Tibial artery (tissue), 4 donors: Measurements from ENCODE around the gene CCR6.

Experiments
- DNase-seq, 2 donors: peaks; one replicate each; pipeline ENCODE4 v3.0.0-alpha.2; 2019
- H3K27ac ChIP-seq, 2 donors: fragments of 200-600 bp; sonication (generic) in 1 of 2; 1 replicate in 1 of 2; 2 replicates in 1 of 2; pipeline ENCODE4 v1.5.1; 2018 to 2019; ENCODE audit warnings: mild to moderate bottlenecking in 1 of 2
- H3K27me3 ChIP-seq, 2 donors: fragments of 200-600 bp; sonication (generic) in 1 of 2; one replicate each; pipeline versions ENCODE4 v1.5.1 to v1.6.0; 2016 to 2019
- H3K36me3 ChIP-seq, 3 donors: fragments of 200-600 bp; sonication (generic) in 2 of 3; one replicate each; pipeline ENCODE4 v1.5.1; 2016 to 2019; ENCODE audit warnings: mild to moderate bottlenecking in 2 of 3
- H3K4me1 ChIP-seq, 4 donors: fragments of 200-600 bp; sonication (generic) in 2 of 4; 1 replicate in 3 of 4; 2 replicates in 1 of 4; pipeline ENCODE4 v1.5.1; 2016 to 2019
- H3K4me3 ChIP-seq, 2 donors: fragments of 200-600 bp; sonication (generic) in 1 of 2; 1 replicate in 1 of 2; 2 replicates in 1 of 2; pipeline ENCODE4 v1.5.1; 2018 to 2019; ENCODE audit warnings: mild to moderate bottlenecking in 2 of 2
- H3K9me3 ChIP-seq, 3 donors: fragments of 200-600 bp; sonication (generic) in 1 of 3; one replicate each; pipeline ENCODE4 v1.5.1; 2016 to 2019
- intact Hi-C: fragments of 100-400 bp; cut with DNase I; formaldehyde crosslinking; loops from one replicate; pipeline ENCODE4 v1.15.0; 2023; ENCODE audit warnings: low total_unique reads
- TF ChIP-seq, protein P1 (sequence below), 2 experiments: fragments of 200-600 bp in 1 of 2; fragments of 450-650 bp in 1 of 2; IDR thresholded peaks; one replicate each; pipeline ENCODE4 v1.5.1; 2017 to 2019; ENCODE audit warnings: antibody characterized with exemption in 2 of 2, mild to moderate bottlenecking in 1 of 2, moderate library complexity in 1 of 2

Gene CCR6

DNA sequence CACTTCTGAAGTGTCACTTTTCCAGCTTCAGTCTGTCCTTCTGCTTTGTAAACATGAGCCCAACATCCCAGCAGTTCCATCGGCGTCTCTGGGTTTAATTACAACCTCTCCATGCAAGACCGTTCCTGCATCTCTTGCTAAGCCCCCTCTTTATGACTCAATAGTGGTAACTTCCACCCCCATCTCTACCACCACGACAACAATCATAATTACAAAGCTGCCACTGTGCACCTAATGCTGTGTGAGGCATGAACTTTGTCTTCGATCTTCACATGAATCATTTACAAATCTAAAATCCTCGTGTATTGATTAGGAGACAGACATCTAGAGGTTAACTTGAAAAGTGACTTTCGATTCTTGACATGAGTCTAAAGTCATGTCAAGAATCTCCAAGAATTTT, 4.9 kb upstream of the CCR6 start:
- no peak for DNase-seq
- no peaks in the 10 kb centered on the region for H3K9me3 ChIP-seq
- TF ChIP-seq, protein P1, sequence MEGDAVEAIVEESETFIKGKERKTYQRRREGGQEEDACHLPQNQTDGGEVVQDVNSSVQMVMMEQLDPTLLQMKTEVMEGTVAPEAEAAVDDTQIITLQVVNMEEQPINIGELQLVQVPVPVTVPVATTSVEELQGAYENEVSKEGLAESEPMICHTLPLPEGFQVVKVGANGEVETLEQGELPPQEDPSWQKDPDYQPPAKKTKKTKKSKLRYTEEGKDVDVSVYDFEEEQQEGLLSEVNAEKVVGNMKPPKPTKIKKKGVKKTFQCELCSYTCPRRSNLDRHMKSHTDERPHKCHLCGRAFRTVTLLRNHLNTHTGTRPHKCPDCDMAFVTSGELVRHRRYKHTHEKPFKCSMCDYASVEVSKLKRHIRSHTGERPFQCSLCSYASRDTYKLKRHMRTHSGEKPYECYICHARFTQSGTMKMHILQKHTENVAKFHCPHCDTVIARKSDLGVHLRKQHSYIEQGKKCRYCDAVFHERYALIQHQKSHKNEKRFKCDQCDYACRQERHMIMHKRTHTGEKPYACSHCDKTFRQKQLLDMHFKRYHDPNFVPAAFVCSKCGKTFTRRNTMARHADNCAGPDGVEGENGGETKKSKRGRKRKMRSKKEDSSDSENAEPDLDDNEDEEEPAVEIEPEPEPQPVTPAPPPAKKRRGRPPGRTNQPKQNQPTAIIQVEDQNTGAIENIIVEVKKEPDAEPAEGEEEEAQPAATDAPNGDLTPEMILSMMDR (IDR thresholded peaks at IDR 0.05) = no peak

DNA sequence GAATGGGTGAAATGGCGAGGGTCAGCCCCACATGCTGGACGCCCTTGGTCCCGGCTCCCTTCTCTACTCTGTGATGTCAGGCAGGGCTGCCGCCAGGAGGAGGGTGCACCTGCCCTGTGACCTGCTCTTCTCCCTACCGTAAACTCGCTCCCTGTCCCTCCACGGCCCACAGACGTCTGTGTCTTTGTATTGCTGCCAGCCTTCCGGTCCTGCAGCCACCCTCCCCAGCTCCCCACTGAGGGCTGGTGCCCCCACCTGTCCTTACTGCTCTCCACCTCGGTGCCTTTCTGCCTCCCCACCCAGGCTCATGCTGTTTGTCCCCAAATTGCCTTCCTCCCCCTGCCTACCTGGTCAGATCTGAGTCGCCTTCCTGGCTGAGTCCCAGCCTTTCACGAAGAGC, 4.1 kb upstream of the CCR6 start:
- H3K27me3 ChIP-seq = peaks cover 0 to 31% of the 10 kb centered on the region in 2 donors
- intact Hi-C loops = no loop called here
- no peak overlapping the region for H3K4me3 ChIP-seq
- H3K9me3 ChIP-seq = no peaks in the 10 kb centered on the region
- H3K4me1 ChIP-seq = peaks cover 0 to 9% (median 3%) of the 10 kb centered on the region in 4 donors
- no peak overlapping the region for H3K27ac ChIP-seq
- no peaks in the 10 kb centered on the region for H3K36me3 ChIP-seq
- no peak for DNase-seq
- TF ChIP-seq, protein P1 (IDR thresholded peaks at IDR 0.05) = no peak

More for the DNA sequence above, 4.9 kb upstream of the CCR6 start:
- Histone ChIP-seq H3K36me3 (no peaks in the 10 kb centered on the region), H3K27ac (no peak overlapping the region), H3K27me3 (peaks cover 0 to 31% of the 10 kb centered on the region in 2 donors), H3K4me1 (peaks cover 0 to 9% (median 3%) of the 10 kb centered on the region in 4 donors), H3K4me3 (no peak overlapping the region)
- intact Hi-C loops = no loop called here

DNA sequence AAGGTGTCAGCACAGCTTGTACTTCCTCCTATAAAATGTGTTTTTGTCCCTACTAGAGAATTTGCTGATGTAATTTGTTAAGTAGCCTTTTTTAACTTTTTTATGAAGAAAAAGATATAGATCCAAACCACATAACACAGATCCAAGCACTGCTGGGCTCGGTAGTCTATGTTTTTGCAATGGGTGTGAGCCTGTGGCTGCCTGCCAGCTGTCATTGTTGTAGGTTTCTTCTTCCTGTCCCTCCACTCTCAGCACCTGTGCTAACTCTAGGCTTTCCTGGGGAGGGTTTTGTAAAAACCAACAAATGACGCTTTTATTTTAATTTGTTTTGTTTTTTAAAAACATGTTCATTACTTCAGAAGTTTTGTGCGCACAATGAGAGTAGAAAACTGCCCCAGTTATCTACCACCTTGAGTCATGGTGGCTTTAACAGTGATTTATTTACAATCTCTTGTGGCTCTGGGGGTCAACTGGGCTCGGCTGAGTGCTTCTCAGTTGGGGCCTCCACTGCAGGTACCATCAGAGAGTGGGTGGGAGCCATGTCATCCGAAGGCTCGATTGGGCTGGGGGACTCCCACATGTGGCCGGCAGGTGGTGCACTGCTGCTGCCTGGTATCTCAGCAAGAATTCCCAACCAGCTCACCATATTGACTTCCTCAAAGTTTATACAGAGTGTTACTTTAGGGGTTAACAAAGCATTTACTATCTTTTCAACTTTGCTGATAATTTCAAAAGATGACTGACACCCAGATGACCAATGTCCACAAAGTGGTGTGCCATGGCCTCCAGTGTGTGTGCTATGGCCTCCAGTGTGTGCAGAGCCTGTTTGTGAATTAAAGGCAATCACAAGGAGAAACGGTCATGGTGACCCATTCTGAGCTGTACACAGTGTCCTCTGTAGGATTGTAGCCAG, 3.0 kb upstream of the CCR6 start:
- Histone ChIP-seq H3K27ac (no peak overlapping the region), H3K27me3 (peaks cover 0 to 31% of the 10 kb centered on the region in 2 donors), H3K4me3 (no peak overlapping the region), H3K4me1 (peaks cover 0 to 9% (median 3%) of the 10 kb centered on the region in 4 donors), H3K9me3 (no peaks in the 10 kb centered on the region), H3K36me3 (no peaks in the 10 kb centered on the region)
- no peak for DNase-seq
- intact Hi-C loops = no loop called here
- TF ChIP-seq, protein P1 (IDR thresholded peaks at IDR 0.05) = no peak

DNA sequence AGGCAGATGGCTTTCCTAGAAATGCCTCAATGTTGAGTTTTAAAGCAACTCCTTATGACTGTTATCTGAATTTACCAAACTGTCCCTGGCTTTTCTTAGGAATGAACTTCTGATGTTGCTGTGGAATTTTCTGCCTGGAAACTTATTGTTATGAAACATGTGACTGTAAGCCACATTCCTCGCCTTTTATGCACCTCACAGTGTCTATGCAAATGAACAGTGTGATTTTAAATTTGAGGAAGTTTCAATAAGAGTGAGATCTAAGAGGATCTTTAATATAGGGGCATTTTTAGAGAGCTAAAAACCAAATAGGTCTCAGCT, 2.4 kb upstream of the CCR6 start:
- intact Hi-C loops = no loop called here
- peaks cover 0 to 9% (median 3%) of the 10 kb centered on the region in 4 donors for H3K4me1 ChIP-seq
- no peaks in the 10 kb centered on the region for H3K9me3 ChIP-seq
- no peaks in the 10 kb centered on the region for H3K36me3 ChIP-seq
- no peak overlapping the region for H3K4me3 ChIP-seq
- no peak for DNase-seq
- TF ChIP-seq, protein P1 (IDR thresholded peaks at IDR 0.05) = no peak
- H3K27me3 ChIP-seq = peaks cover 0 to 31% of the 10 kb centered on the region in 2 donors
- H3K27ac ChIP-seq = no peak overlapping the region

DNA sequence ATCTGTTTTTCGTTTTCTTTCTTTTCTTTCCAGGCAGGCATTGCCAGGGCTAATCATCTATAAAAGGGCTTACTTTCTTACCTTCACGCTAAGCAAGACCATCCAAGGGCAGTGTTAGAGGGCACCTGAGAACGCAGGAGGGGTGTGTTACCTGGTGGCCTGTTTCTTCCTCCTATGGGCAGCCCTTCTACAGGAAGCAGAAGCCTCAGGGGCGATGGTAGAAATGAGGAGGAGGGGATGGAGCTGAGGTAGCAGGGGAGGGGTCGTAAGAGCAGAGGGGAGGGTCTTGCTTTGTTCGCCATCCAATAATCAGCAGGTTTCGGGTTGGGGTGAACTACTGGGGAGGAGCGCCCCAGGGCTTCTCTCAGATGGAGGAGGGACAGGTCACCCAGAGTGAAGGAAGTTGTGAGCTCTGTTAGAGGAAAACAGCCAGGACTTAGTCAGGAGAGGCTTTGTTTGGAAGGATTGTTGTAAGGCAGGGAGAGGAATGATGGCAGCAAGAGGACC, 1.5 kb upstream of the CCR6 start:
- Histone ChIP-seq H3K4me1 (peaks cover 0 to 2% (median 1%) of the 10 kb centered on the region in 4 donors), H3K27ac (no peak overlapping the region), H3K36me3 (no peaks in the 10 kb centered on the region), H3K9me3 (no peaks in the 10 kb centered on the region), H3K4me3 (no peak overlapping the region), H3K27me3 (peaks cover 0 to 26% of the 10 kb centered on the region in 2 donors)
- TF ChIP-seq, protein P1 (IDR thresholded peaks at IDR 0.05) = no peak
- no peak for DNase-seq
- intact Hi-C loops = no loop called here
